Measurements from ENCODE around the gene HMSD. TPM values are rescaled to one million over a fixed set of nuclear protein-coding genes. Genes with fewer than 3 reads are reported as not detected.

HMSD gene
- total and polyA plus RNA-seq, 7 experiments from 2014 or later: 5.1 TPM; not detected in 6

GRCh38 chr18:63971320-63972001, 22.4 kb downstream of the HMSD start:
- intact Hi-C loops (cut with micrococcal nuclease): loop anchor here (2.0 to 10.0 kb wide), 7 partner anchors 549 to 1787 kb away; partner anchors contain the start of genes KDSR (in 1 of the 2), PHLPP1 (in 1 of the 2), PIGN (in 1 of the 2) and RELCH (in 1 of the 2)
- Mint-ChIP-seq H3K27ac (peak overlapping the region; percentile 83 to 97 (median 92)), H3K9me3 (no peaks in the 10 kb centered on the region), H3K4me1 (peaks cover 26 to 43% (median 32%) of the 10 kb centered on the region in 7 donors), H3K4me3 (peak overlapping the region; percentile 88 to 98 (median 94)), H3K36me3 (peaks cover 0 to 2% (median 0%) of the 10 kb centered on the region in 5 donors), H3K27me3 (peaks cover 0 to 25% (median 0%) of the 10 kb centered on the region in 5 donors)
- ChIA-PET CTCF (no interaction called here), POLR2A (no interaction called here)
- ATAC-seq (no peak), DNase-seq (no peak)
- Histone ChIP-seq H3K9me3 (ENCODE audit: control insufficient read depth in 2 of 3, low read length in 3 of 3) (no peaks in the 10 kb centered on the region), H3K27me3 (ENCODE audit: control insufficient read depth in 2 of 2, insufficient read depth in 2 of 2, low read length in 2 of 2) (no peaks in the 10 kb centered on the region), H3K4me1 (ENCODE audit: control insufficient read depth in 2 of 2, insufficient read depth in 2 of 2, low read length in 2 of 2) (peaks cover 13% of the 10 kb centered on the region in 2 donors), H3K36me3 (ENCODE audit: control insufficient read depth in 2 of 3, insufficient read depth in 3 of 3, low read length in 3 of 3) (peaks cover 0 to 7% (median 0%) of the 10 kb centered on the region in 3 experiments), H3K4me3 (ENCODE audit: low read length) (peak overlapping the region; percentile 93), H3K27ac (ENCODE audit: low read depth, low read length) (peak overlapping the region; percentile 96)

- no peaks in the 10 kb centered on the region for H3K27me3 ChIP-seq (ENCODE audit: control insufficient read depth in 2 of 2, insufficient read depth in 2 of 2, low read length in 2 of 2)
- peaks cover 13% of the 10 kb centered on the region in 2 donors for H3K4me1 ChIP-seq (ENCODE audit: control insufficient read depth in 2 of 2, insufficient read depth in 2 of 2, low read length in 2 of 2)
- Mint-ChIP-seq H3K27ac (peak overlapping the region in 6 of 9 donors; percentile 6 to 97 (median 66)), H3K4me1 (peaks cover 26 to 43% (median 32%) of the 10 kb centered on the region in 7 donors), H3K4me3 (peak overlapping the region; percentile 6 to 98 (median 89)), H3K9me3 (no peaks in the 10 kb centered on the region), H3K36me3 (peaks cover 0 to 2% (median 0%) of the 10 kb centered on the region in 5 donors), H3K27me3 (peaks cover 0 to 25% (median 0%) of the 10 kb centered on the region in 5 donors)
- intact Hi-C loops (cut with micrococcal nuclease): loop anchor here (10.0 kb wide), 3 partner anchors 957 to 1787 kb away; partner anchors contain the start of genes PHLPP1 (in 1 of the 2), PIGN (in 1 of the 2) and RELCH (in 1 of the 2)
- no peak overlapping the region for H3K4me3 ChIP-seq (ENCODE audit: low read length)
- H3K9me3 ChIP-seq (ENCODE audit: control insufficient read depth in 2 of 3, low read length in 3 of 3): no peaks in the 10 kb centered on the region
- no peak for DNase-seq
- CTCF ChIA-PET: no interaction called here
- H3K27ac ChIP-seq (ENCODE audit: low read depth, low read length): no peak overlapping the region
- peaks cover 0 to 7% (median 0%) of the 10 kb centered on the region in 3 experiments for H3K36me3 ChIP-seq (ENCODE audit: control insufficient read depth in 2 of 3, insufficient read depth in 3 of 3, low read length in 3 of 3)
- no peak for ATAC-seq
- POLR2A ChIA-PET: no interaction called here
Observed at GRCh38 chr18:63972002-63972376, 22.9 kb downstream of the HMSD start.

GRCh38 chr18:63974991-63975390, 25.9 kb downstream of the HMSD start:
- ChIA-PET POLR2A (no interaction called here), CTCF (interaction anchor here (0.7 to 3.0 kb wide), 5 partner anchors 8 to 457 kb away, joined by 3 to 21 read pairs (median 5); no protein-coding TSS in a partner anchor)
- H3K4me1 ChIP-seq (ENCODE audit: control insufficient read depth in 2 of 2, insufficient read depth in 2 of 2, low read length in 2 of 2): peaks cover 5 to 13% of the 10 kb centered on the region in 2 donors
- peaks cover 0 to 2% (median 0%) of the 10 kb centered on the region in 5 donors for H3K36me3 Mint-ChIP-seq
- peaks cover 0 to 10% (median 0%) of the 10 kb centered on the region in 5 donors for H3K27me3 Mint-ChIP-seq
- intact Hi-C loops (cut with micrococcal nuclease): loop anchor here (1.0 to 10.0 kb wide), 6 partner anchors 12 to 1790 kb away; partner anchors contain the start of genes PHLPP1 (in 1 of the 2), PIGN (in 1 of the 2) and RELCH (in 1 of the 2)
- no peaks in the 10 kb centered on the region for H3K27me3 ChIP-seq (ENCODE audit: control insufficient read depth in 2 of 2, insufficient read depth in 2 of 2, low read length in 2 of 2)
- no peaks in the 10 kb centered on the region for H3K9me3 Mint-ChIP-seq
- peak overlapping the region in 3 of 9 donors; percentile 48 to 72 (median 65) for H3K27ac Mint-ChIP-seq
- DNase-seq (peak in 1 of 9 donors; percentile 23), ATAC-seq (no peak)
- peaks cover 23 to 33% (median 28%) of the 10 kb centered on the region in 7 donors for H3K4me1 Mint-ChIP-seq
- H3K4me3 ChIP-seq (ENCODE audit: low read length): no peak overlapping the region
- H3K27ac ChIP-seq (ENCODE audit: low read depth, low read length): no peak overlapping the region
- H3K9me3 ChIP-seq (ENCODE audit: control insufficient read depth in 2 of 3, low read length in 3 of 3): no peaks in the 10 kb centered on the region
- H3K4me3 Mint-ChIP-seq: no peak overlapping the region
- H3K36me3 ChIP-seq (ENCODE audit: control insufficient read depth in 2 of 3, insufficient read depth in 3 of 3, low read length in 3 of 3): peaks cover 0 to 6% (median 0%) of the 10 kb centered on the region in 3 experiments

DNA sequence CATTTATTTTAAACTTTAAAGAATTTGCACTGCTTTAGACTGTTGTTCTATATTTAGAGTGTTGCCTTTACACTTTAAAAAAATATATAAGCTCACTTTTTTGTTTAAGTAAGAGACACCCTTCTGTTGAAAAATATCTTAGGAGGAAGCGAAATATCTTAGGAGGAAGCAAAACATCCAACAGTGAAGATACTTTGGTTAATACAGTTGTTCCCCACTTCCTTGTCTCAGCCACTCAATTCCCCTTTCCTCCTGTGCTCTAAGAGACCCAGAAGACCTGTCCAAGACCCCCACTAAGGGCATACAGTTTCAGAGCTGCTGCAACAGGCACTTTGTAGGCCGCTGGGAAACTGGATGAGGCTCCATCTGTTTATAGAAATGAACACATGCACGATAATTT, 26.5 kb downstream of the HMSD start:
- DNase-seq (no peak), ATAC-seq (peak; percentile 55)
- H3K9me3 Mint-ChIP-seq: no peaks in the 10 kb centered on the region
- no peaks in the 10 kb centered on the region for H3K9me3 ChIP-seq (ENCODE audit: control insufficient read depth in 2 of 3, low read length in 3 of 3)
- H3K27me3 ChIP-seq (ENCODE audit: control insufficient read depth in 2 of 2, insufficient read depth in 2 of 2, low read length in 2 of 2): no peaks in the 10 kb centered on the region
- H3K4me3 Mint-ChIP-seq: no peak overlapping the region
- H3K27ac ChIP-seq (ENCODE audit: low read depth, low read length): no peak overlapping the region
- H3K36me3 Mint-ChIP-seq: peaks cover 0 to 5% (median 0%) of the 10 kb centered on the region in 5 donors
- peaks cover 5 to 13% of the 10 kb centered on the region in 2 donors for H3K4me1 ChIP-seq (ENCODE audit: control insufficient read depth in 2 of 2, insufficient read depth in 2 of 2, low read length in 2 of 2)
- H3K27me3 Mint-ChIP-seq: peaks cover 0 to 9% (median 0%) of the 10 kb centered on the region in 5 donors
- intact Hi-C loops (cut with micrococcal nuclease): loop anchor here (1.0 to 10.0 kb wide), 6 partner anchors 12 to 1791 kb away; partner anchors contain the start of genes PHLPP1 (in 1 of the 2), PIGN (in 1 of the 2) and RELCH (in 1 of the 2)
- no peak overlapping the region for H3K4me3 ChIP-seq (ENCODE audit: low read length)
- peaks cover 0 to 4% (median 3%) of the 10 kb centered on the region in 3 experiments for H3K36me3 ChIP-seq (ENCODE audit: control insufficient read depth in 2 of 3, insufficient read depth in 3 of 3, low read length in 3 of 3)
- H3K27ac Mint-ChIP-seq: peak overlapping the region in 1 of 9 donors; percentile 4
- ChIA-PET CTCF (interaction anchor here (0.7 to 3.0 kb wide), 8 partner anchors 9 to 462 kb away, joined by 3 to 21 read pairs (median 4); no protein-coding TSS in a partner anchor), POLR2A (no interaction called here)
- H3K4me1 Mint-ChIP-seq: peaks cover 21 to 31% (median 27%) of the 10 kb centered on the region in 7 donors

DNA sequence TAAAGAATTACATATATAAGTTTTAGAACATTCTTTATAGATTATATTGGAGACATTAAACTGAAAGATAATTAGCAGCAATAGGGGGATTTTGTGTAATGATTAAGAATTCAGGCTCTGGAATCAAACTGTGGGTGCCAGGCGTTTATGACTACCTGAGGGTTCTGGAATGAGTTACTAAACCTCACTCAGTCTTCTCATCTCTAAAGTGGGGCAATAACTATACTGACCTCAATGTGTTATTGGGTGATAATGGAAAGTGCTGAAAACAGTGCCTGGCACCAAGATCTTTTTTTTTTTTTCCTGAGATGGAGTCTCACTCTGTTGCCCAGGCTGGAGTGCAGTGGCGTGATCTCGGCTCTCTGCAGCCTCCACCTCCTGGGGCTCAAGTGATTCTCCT, 27.9 kb downstream of the HMSD start:
- Histone ChIP-seq H3K27me3 (ENCODE audit: control insufficient read depth in 2 of 2, insufficient read depth in 2 of 2, low read length in 2 of 2) (no peaks in the 10 kb centered on the region), H3K4me3 (ENCODE audit: low read length) (no peak overlapping the region), H3K4me1 (ENCODE audit: control insufficient read depth in 2 of 2, insufficient read depth in 2 of 2, low read length in 2 of 2) (peaks cover 0 to 8% of the 10 kb centered on the region in 2 donors), H3K27ac (ENCODE audit: low read depth, low read length) (no peak overlapping the region), H3K9me3 (ENCODE audit: control insufficient read depth in 2 of 3, low read length in 3 of 3) (no peaks in the 10 kb centered on the region), H3K36me3 (ENCODE audit: control insufficient read depth in 2 of 3, insufficient read depth in 3 of 3, low read length in 3 of 3) (peaks cover 0 to 18% (median 6%) of the 10 kb centered on the region in 3 experiments)
- CTCF ChIA-PET: interaction anchor here (0.9 kb wide), 1 partner anchor 13 kb away, joined by 4 read pairs; no protein-coding TSS in a partner anchor
- no peak overlapping the region for H3K4me3 Mint-ChIP-seq
- DNase-seq (no peak), ATAC-seq (no peak)
- peaks cover 2 to 19% (median 11%) of the 10 kb centered on the region in 5 donors for H3K36me3 Mint-ChIP-seq
- no peaks in the 10 kb centered on the region for H3K9me3 Mint-ChIP-seq
- POLR2A ChIA-PET: no interaction called here
- no peak overlapping the region for H3K27ac Mint-ChIP-seq
- H3K27me3 Mint-ChIP-seq: peaks cover 0 to 6% (median 0%) of the 10 kb centered on the region in 5 donors
- H3K4me1 Mint-ChIP-seq: peaks cover 8 to 26% (median 13%) of the 10 kb centered on the region in 7 donors
- intact Hi-C loops (cut with micrococcal nuclease): loop anchor here (10.0 kb wide), 3 partner anchors 962 to 1792 kb away; partner anchors contain the start of genes PHLPP1 (in 1 of the 2), PIGN (in 1 of the 2) and RELCH (in 1 of the 2)

DNA sequence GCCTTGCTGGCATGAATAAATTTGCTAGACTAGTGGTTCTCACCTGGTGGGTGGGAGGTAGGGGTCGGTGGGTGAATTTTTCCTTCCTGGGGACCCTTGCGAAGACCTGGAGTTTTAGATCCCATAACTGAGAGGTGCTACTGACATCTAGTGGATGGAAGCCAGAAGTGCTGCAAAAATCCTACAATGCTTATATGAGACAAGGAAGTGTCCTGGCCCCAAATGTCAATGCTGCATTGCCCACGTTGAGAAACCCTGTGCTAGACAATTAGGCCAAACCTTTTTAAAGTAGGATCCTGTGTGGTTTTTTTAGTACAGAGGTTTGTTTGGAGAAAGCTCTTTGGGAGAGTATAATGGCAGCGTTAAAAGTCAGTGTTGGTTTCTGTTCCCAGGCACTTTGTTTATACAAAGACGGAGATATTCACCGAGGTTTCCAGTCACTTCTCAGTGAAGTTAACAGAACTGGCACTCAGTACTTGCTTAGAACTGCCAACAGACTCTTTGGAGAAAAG, 30.4 kb downstream of the HMSD start:
- ATAC-seq (peak; percentile 78), DNase-seq (peak in 6 of 9 donors; percentile 20 to 52 (median 34))
- Histone ChIP-seq H3K4me1 (ENCODE audit: control insufficient read depth in 2 of 2, insufficient read depth in 2 of 2, low read length in 2 of 2) (peaks cover 0 to 8% of the 10 kb centered on the region in 2 donors), H3K9me3 (ENCODE audit: control insufficient read depth in 2 of 3, low read length in 3 of 3) (no peaks in the 10 kb centered on the region), H3K4me3 (ENCODE audit: low read length) (no peak overlapping the region), H3K27ac (ENCODE audit: low read depth, low read length) (no peak overlapping the region), H3K27me3 (ENCODE audit: control insufficient read depth in 2 of 2, insufficient read depth in 2 of 2, low read length in 2 of 2) (no peaks in the 10 kb centered on the region), H3K36me3 (ENCODE audit: control insufficient read depth in 2 of 3, insufficient read depth in 3 of 3, low read length in 3 of 3) (peaks cover 0 to 33% (median 6%) of the 10 kb centered on the region in 3 experiments)
- POLR2A ChIA-PET: no interaction called here
- Mint-ChIP-seq H3K36me3 (peaks cover 0 to 41% (median 22%) of the 10 kb centered on the region in 5 donors), H3K27me3 (peaks cover 0 to 3% (median 0%) of the 10 kb centered on the region in 5 donors), H3K4me1 (peaks cover 6 to 22% (median 10%) of the 10 kb centered on the region in 7 donors), H3K27ac (peak overlapping the region in 2 of 9 donors; percentile 58 to 79), H3K9me3 (no peaks in the 10 kb centered on the region), H3K4me3 (peak overlapping the region in 1 of 10 donors; percentile 18)
- CTCF ChIA-PET: interaction anchor here (1.9 kb wide), 1 partner anchor 16 kb away, joined by 7 read pairs; no protein-coding TSS in a partner anchor
- intact Hi-C loops (cut with micrococcal nuclease): loop anchor here (1.0 to 10.0 kb wide), 9 partner anchors 9 to 1795 kb away; partner anchors contain the start of genes PHLPP1 (in 1 of the 2), PIGN (in 1 of the 2), RELCH (in 1 of the 2) and SERPINB8 (in 1 of the 2)

Measured in naive thymus-derived CD4-positive, alpha-beta T cell (primary cell).